Measurements from ENCODE around the gene VLDLR. TPM values are rescaled to one million over a fixed set of nuclear protein-coding genes. Genes with fewer than 3 reads are reported as not detected.
"Not testable (repeated sequence)": the region's sequence is repeated elsewhere in the genome, so short reads cannot be mapped to it uniquely, and the experiment has no call there.

The VLDLR gene
- total and polyA plus RNA-seq, 3 experiments from 2014 or later, result 0.90 to 2.6 (median 2.5) TPM

DNA sequence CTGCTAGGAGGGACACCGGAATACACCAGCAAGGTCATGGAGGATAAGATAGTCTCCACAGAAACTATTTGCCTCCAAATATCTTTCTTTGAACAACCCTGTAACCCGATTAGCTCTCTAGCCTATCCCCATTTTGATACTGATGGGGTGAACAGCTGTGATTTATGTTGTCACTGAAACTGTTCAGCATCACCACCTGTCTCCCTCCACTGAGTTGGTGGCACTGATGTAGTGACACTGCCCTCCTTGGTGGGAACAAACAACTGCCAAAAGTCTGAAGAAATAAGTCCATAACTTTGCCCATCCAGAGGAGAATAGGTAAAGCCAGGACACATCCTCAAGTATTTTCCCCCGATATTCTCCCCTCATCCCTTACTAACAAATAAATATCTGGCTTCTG is 71.5 kb downstream of the VLDLR start:
- no peaks in the 10 kb centered on the region for H3K9me3 ChIP-seq (ENCODE audit: low read length)
- DNase-seq, result no peak
- no peak overlapping the region for H3K4me3 ChIP-seq (ENCODE audit: low read length)
- no peaks in the 10 kb centered on the region for H3K27me3 ChIP-seq (ENCODE audit: insufficient read depth, low read length, poor library complexity, severe bottlenecking)
- Mint-ChIP-seq H3K4me3 (no peak overlapping the region), H3K36me3 (no peaks in the 10 kb centered on the region), H3K4me1 (no peaks in the 10 kb centered on the region), H3K27me3 (no peaks in the 10 kb centered on the region), H3K27ac (peak overlapping the region in 1 of 8 donors; percentile 10), H3K9me3 (no peaks in the 10 kb centered on the region)
- no peak overlapping the region for H3K27ac ChIP-seq (ENCODE audit: low read depth, low read length)
- H3K4me1 ChIP-seq (ENCODE audit: insufficient read depth, low read length), result no peaks in the 10 kb centered on the region
- no peaks in the 10 kb centered on the region for H3K36me3 ChIP-seq (ENCODE audit: insufficient read depth, low read length)
- POLR2A ChIA-PET, result no interaction called here
- CTCF ChIA-PET, result no interaction called here

DNA sequence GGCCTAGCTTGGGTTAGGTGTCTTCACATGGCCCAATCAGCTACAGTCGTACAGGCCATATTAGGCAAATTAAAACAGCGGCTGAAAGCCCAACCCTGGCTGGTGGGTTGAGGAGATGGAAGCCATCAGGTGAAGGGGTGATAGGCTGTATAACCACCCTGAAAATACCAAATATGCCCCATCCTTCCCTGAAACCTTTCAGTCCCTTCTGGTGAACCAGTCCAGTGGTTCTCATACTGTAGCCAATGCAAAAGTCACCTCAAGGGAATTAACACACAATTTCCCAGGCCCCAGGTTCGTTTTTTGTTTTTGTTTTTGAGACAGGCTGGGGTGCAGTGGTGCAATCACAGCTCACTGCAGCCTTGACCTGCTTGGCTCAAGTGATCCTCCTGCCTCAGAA is 75.9 kb downstream of the VLDLR start:
- POLR2A ChIA-PET, result no interaction called here
- DNase-seq, result no peak
- Histone ChIP-seq H3K4me1 (ENCODE audit: insufficient read depth, low read length) (no peaks in the 10 kb centered on the region), H3K4me3 (ENCODE audit: low read length) (no peak overlapping the region), H3K36me3 (ENCODE audit: insufficient read depth, low read length) (no peaks in the 10 kb centered on the region), H3K27me3 (ENCODE audit: insufficient read depth, low read length, poor library complexity, severe bottlenecking) (no peaks in the 10 kb centered on the region), H3K9me3 (ENCODE audit: low read length) (no peaks in the 10 kb centered on the region), H3K27ac (ENCODE audit: low read depth, low read length) (no peak overlapping the region)
- Mint-ChIP-seq H3K27me3 (peaks cover 0 to 1% of the 10 kb centered on the region in 2 donors), H3K27ac (no peak overlapping the region), H3K4me1 (no peaks in the 10 kb centered on the region), H3K9me3 (no peaks in the 10 kb centered on the region), H3K4me3 (no peak overlapping the region), H3K36me3 (no peaks in the 10 kb centered on the region)
- CTCF ChIA-PET, result no interaction called here

DNA sequence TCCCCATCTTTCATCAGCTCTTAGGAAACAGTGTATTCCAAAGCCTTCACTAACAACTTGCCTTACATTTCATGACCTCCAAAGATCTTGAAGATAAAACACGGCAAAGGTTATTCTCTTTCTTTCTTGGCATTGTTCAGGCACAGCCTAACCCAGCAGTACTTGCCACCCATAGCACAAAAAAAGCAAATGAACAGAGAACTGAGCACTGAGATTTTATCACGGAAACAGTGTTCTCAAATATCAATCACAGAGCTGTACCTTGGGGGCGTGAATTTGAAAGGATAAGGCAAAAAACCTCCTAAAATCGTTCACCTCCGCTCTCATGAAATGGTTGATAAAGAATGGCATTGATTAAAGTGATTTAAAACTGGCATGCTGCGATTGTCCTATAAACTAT is 78.8 kb downstream of the VLDLR start:
- Histone ChIP-seq H3K27me3 (ENCODE audit: insufficient read depth, low read length, poor library complexity, severe bottlenecking) (no peaks in the 10 kb centered on the region), H3K9me3 (ENCODE audit: low read length) (no peaks in the 10 kb centered on the region), H3K4me3 (ENCODE audit: low read length) (no peak overlapping the region), H3K4me1 (ENCODE audit: insufficient read depth, low read length) (no peaks in the 10 kb centered on the region), H3K27ac (ENCODE audit: low read depth, low read length) (no peak overlapping the region), H3K36me3 (ENCODE audit: insufficient read depth, low read length) (no peaks in the 10 kb centered on the region)
- POLR2A ChIA-PET, result no interaction called here
- no peaks in the 10 kb centered on the region for H3K9me3 Mint-ChIP-seq
- peaks cover 0 to 2% (median 0%) of the 10 kb centered on the region in 3 donors for H3K36me3 Mint-ChIP-seq
- H3K4me3 Mint-ChIP-seq, result no peak overlapping the region
- H3K27ac Mint-ChIP-seq, result no peak overlapping the region
- CTCF ChIA-PET, result interaction anchor here (0.6 kb wide), 1 partner anchor 11 kb away, joined by 3 read pairs; no protein-coding TSS in a partner anchor
- no peaks in the 10 kb centered on the region for H3K4me1 Mint-ChIP-seq
- no peak for DNase-seq
- peaks cover 0 to 1% of the 10 kb centered on the region in 2 donors for H3K27me3 Mint-ChIP-seq

DNA sequence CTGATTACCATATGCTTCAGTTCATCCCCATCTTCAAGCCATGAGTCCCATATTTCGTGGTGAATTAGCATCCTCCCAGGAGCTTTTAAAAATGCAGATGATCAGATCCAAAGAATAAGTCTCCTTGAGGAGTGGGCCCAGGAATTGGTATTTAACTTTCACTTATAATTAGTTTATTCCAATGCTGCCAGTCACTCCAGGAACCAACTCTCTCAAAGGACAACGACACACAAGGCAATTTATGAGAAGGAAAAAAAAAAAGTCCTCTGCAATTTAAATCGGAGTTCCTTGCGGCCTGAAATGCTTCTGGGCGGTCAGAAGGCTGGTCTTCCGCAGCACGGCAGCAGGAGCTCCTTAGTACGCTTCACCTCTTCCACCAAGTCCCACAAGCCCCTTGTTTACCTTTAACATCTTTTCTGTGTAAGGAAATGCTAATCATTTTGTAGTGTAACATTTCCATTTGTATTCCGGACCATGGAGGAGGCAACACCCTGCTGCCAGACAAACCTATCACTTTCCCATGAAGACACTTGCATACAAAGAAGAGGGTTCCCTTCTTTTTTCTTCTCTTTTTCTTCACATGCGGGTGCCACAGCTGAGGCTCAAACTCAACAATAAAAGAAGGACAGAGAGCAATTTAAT is 79.4 kb downstream of the VLDLR start:
- CTCF ChIA-PET, result interaction anchor here (0.6 kb wide), 1 partner anchor 12 kb away, joined by 3 read pairs; no protein-coding TSS in a partner anchor
- POLR2A ChIA-PET, result no interaction called here

DNA sequence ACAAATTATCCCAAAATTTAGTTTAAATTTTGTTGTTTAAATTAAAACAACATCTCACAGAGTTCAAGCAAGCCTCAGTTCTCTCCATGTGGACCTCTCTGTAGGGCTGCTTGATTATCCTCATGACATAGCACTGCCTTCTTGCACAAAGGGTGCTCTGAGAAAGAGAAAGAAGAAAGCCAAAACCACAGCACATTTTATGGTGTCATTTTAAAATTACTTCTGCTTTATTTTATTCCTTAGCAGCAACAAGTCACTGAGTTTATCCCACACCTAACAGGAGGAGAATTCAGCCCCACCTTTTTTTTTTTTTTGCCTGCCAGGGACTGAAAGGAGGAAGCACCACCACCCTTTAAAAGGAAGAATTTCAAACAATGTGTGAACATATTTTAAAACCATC is 82.9 kb downstream of the VLDLR start:
- H3K27ac ChIP-seq (ENCODE audit: low read depth, low read length), result no peak overlapping the region
- H3K9me3 Mint-ChIP-seq, result peaks cover 0 to 6% (median 0%) of the 10 kb centered on the region in 5 donors
- peaks cover 0 to 13% (median 2%) of the 10 kb centered on the region in 3 donors for H3K36me3 Mint-ChIP-seq
- no peaks in the 10 kb centered on the region for H3K9me3 ChIP-seq (ENCODE audit: low read length)
- no peak overlapping the region for H3K4me3 ChIP-seq (ENCODE audit: low read length)
- CTCF ChIA-PET, result no interaction called here
- no peaks in the 10 kb centered on the region for H3K27me3 Mint-ChIP-seq
- H3K27me3 ChIP-seq (ENCODE audit: insufficient read depth, low read length, poor library complexity, severe bottlenecking), result no peaks in the 10 kb centered on the region
- H3K4me1 Mint-ChIP-seq, result no peaks in the 10 kb centered on the region
- no peaks in the 10 kb centered on the region for H3K36me3 ChIP-seq (ENCODE audit: insufficient read depth, low read length)
- POLR2A ChIA-PET, result no interaction called here
- no peak overlapping the region for H3K4me3 Mint-ChIP-seq
- H3K27ac Mint-ChIP-seq, result no peak overlapping the region
- no peak for DNase-seq
- H3K4me1 ChIP-seq (ENCODE audit: insufficient read depth, low read length), result no peaks in the 10 kb centered on the region

More for the DNA sequence above, 79.4 kb downstream of the VLDLR start:
- Mint-ChIP-seq H3K9me3 (no peaks in the 10 kb centered on the region), H3K27ac (no peak overlapping the region), H3K4me1 (no peaks in the 10 kb centered on the region), H3K36me3 (peaks cover 0 to 3% (median 0%) of the 10 kb centered on the region in 3 donors), H3K27me3 (peaks cover 0 to 1% of the 10 kb centered on the region in 2 donors), H3K4me3 (no peak overlapping the region)
- no peaks in the 10 kb centered on the region for H3K36me3 ChIP-seq (ENCODE audit: insufficient read depth, low read length)
- H3K4me1 ChIP-seq (ENCODE audit: insufficient read depth, low read length), result no peaks in the 10 kb centered on the region
- no peaks in the 10 kb centered on the region for H3K27me3 ChIP-seq (ENCODE audit: insufficient read depth, low read length, poor library complexity, severe bottlenecking)
- DNase-seq, result no peak
- H3K4me3 ChIP-seq (ENCODE audit: low read length), result no peak overlapping the region
- no peak overlapping the region for H3K27ac ChIP-seq (ENCODE audit: low read depth, low read length)
- H3K9me3 ChIP-seq (ENCODE audit: low read length), result no peaks in the 10 kb centered on the region

DNA sequence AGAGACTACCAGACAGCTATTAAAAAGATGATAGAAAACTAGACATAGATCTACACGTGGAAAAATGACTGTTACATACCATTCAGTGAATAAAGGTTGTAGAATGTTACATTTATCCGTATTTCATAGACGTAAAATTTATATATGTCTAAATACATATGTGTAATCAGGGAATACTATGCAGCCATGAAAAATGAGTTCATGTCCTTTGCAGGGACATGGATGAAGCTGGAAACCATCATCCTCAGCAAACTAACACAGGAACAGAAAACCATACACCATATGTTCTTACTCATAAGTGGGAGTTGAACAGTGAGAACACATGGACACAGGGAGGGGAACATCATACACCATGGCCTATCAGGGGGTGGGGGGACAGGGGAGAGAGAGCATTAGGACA is 85.7 kb downstream of the VLDLR start:
- H3K36me3 ChIP-seq (ENCODE audit: insufficient read depth, low read length); H3K9me3 ChIP-seq (ENCODE audit: low read length); H3K9me3 Mint-ChIP-seq; POLR2A ChIA-PET; H3K4me1 Mint-ChIP-seq; H3K27me3 Mint-ChIP-seq; H3K4me3 ChIP-seq (ENCODE audit: low read length); H3K27ac Mint-ChIP-seq; H3K4me3 Mint-ChIP-seq; H3K27ac ChIP-seq (ENCODE audit: low read depth, low read length); H3K27me3 ChIP-seq (ENCODE audit: insufficient read depth, low read length, poor library complexity, severe bottlenecking); H3K4me1 ChIP-seq (ENCODE audit: insufficient read depth, low read length); DNase-seq; CTCF ChIA-PET: not testable (repeated sequence)
- peaks cover 0 to 13% (median 2%) of the 10 kb centered on the region in 3 donors for H3K36me3 Mint-ChIP-seq

Other genes with a start within 250 kb of the VLDLR start
- gene KCNV2, start 95.7 kb downstream of the VLDLR start, total RNA-seq, result not detected
- not detected for gene KCNV2, start 95.7 kb downstream of the VLDLR start, polyA plus RNA-seq
- gene PUM3, start 222.3 kb downstream of the VLDLR start, total RNA-seq, result 100 to 1,000 TPM; 132 to 137 TPM
- 21.5 TPM for gene PUM3, start 222.3 kb downstream of the VLDLR start, polyA plus RNA-seq

Measured in CD8-positive, alpha-beta memory T cell (primary cell).